BJ (cell line): ENCODE measurements around the gene RAN. TPM values are rescaled to one million over a fixed set of nuclear protein-coding genes. Genes with fewer than 3 reads are reported as not detected.
A peak's percentile ranks its signal among the peaks of the same experiment; 100 is the strongest.

Source experiments
- CTCF ChIA-PET: fragments of 350-600 bp; formaldehyde crosslinking; extraction: SDS; loops from one replicate; lab custom pipeline; 2021; ENCODE audit warnings: antibody characterized with exemption, inconsistent platforms; lab: Yijun Ruan, JAX
- POLR2A ChIA-PET: fragments of 300-600 bp; sonication (Branson Sonifier 250); formaldehyde crosslinking; extraction: SDS; loops from one replicate; lab custom pipeline; 2021; ENCODE audit warnings: antibody characterized with exemption; lab: Charles Lee
- DNase-seq: peaks from one replicate; pipeline ENCODE4 v3.0.0-alpha.2; 2011; ENCODE audit warnings: low read depth
- H3K27me3 ChIP-seq: 2 replicates; pipeline ENCODE4 v1.6.0; 2011; ENCODE audit warnings: low read length; ENCODE audit not compliant: control insufficient read depth, insufficient read depth
- H3K36me3 ChIP-seq: 2 replicates; pipeline ENCODE4 v1.5.1; 2011; ENCODE audit warnings: low read length; ENCODE audit not compliant: control insufficient read depth, insufficient read depth
- H3K4me3 ChIP-seq: 2 replicates; pipeline ENCODE4 v1.5.1; 2011; ENCODE audit warnings: low read depth, mild to moderate bottlenecking, control low read depth, low read length
- CTCF ChIP-seq: IDR thresholded peaks from 2 replicates; pipeline ENCODE4 v1.5.1; 2011; ENCODE audit warnings: low read depth, mild to moderate bottlenecking, control low read depth, inconsistent platforms, low read length, moderate library complexity; ENCODE audit not compliant: insufficient read depth
- polyA plus RNA-seq: library from polyadenylated mRNA; depleted of rRNA; stranded (reverse); fragments of >200 nt; gene quantifications from 2 replicates; pipeline ENCODE4 v1.2.3, GENCODE V29; 2011; rRNA removed
- small RNA-seq: library from RNA; depleted of rRNA; stranded (forward); fragments of <200 nt; gene quantifications from one replicate; pipeline ENCODE3, GENCODE V24; 2012; ENCODE audit warnings: low replicate concordance, low read depth; ENCODE audit not compliant: insufficient read length

The RAN gene
- polyA plus RNA-seq, 1 experiment, result 1,011 TPM

- Histone ChIP-seq H3K36me3 (no peaks in the 10 kb centered on the region), H3K27me3 (no peaks in the 10 kb centered on the region), H3K4me3 (no peak overlapping the region)
- TF ChIP-seq CTCF, result no peak
- CTCF ChIA-PET, result interaction anchor here (1.0 to 1.2 kb wide), 3 partner anchors 184 to 908 kb away, joined by 3 read pairs; no protein-coding TSS in a partner anchor
- POLR2A ChIA-PET, result interaction anchor here (0.6 to 1.5 kb wide), 2 partner anchors 9 to 12 kb away, joined by 8 to 9 read pairs; no protein-coding TSS in a partner anchor
- DNase-seq, result peak; percentile 87
These were observed 49.0 kb downstream of the RAN start for GRCh38 chr12:130920723-130921381.

GRCh38 chr12:130922511-130922953 is 50.7 kb downstream of the RAN start:
- ChIA-PET POLR2A (no interaction called here), CTCF (no interaction called here)
- Histone ChIP-seq H3K36me3 (no peaks in the 10 kb centered on the region), H3K4me3 (no peak overlapping the region), H3K27me3 (no peaks in the 10 kb centered on the region)
- no peak for DNase-seq
- no peak for TF ChIP-seq CTCF

- TF ChIP-seq CTCF, result no peak
- CTCF ChIA-PET, result interaction anchor here (1.0 kb wide), 1 partner anchor 9 kb away, joined by 3 read pairs; no protein-coding TSS in a partner anchor
- POLR2A ChIA-PET, result interaction anchor here (0.6 kb wide), 1 partner anchor 60 kb away, joined by 5 read pairs; no protein-coding TSS in a partner anchor
- Histone ChIP-seq H3K4me3 (no peak overlapping the region), H3K36me3 (no peaks in the 10 kb centered on the region), H3K27me3 (no peaks in the 10 kb centered on the region)
- DNase-seq, result no peak
These were observed 53.2 kb downstream of the RAN start for GRCh38 chr12:130924966-130925665.

- CTCF ChIA-PET, result interaction anchor here (1.0 kb wide), 1 partner anchor 10 kb away, joined by 3 read pairs; no protein-coding TSS in a partner anchor
- DNase-seq, result no peak
These were observed 53.8 kb downstream of the RAN start for GRCh38 chr12:130925666-130926015.

More at GRCh38 chr12:130925666-130926015, 53.8 kb downstream of the RAN start:
- no peak for TF ChIP-seq CTCF
- POLR2A ChIA-PET, result interaction anchor here (0.6 kb wide), 1 partner anchor 29 kb away, joined by 3 read pairs; no protein-coding TSS in a partner anchor
- no peaks in the 10 kb centered on the region for H3K27me3 ChIP-seq
- H3K36me3 ChIP-seq, result no peaks in the 10 kb centered on the region
- H3K4me3 ChIP-seq, result no peak overlapping the region

Small RNAs within 50 kb of the gene (small RNA-seq; reads per million reads assigned to genes)
- gene RF00019 (not detected), gene RNU6-1077P (not detected)

Other genes with a start within 250 kb of the RAN start
- 0.05 TPM in 1 of 2 replicates, not detected in the other for gene RIMBP2, start 155.8 kb upstream of the RAN start, polyA plus RNA-seq
- 26.0 and 43.1 TPM in 2 replicates for gene STX2, start 32.8 kb upstream of the RAN start, polyA plus RNA-seq
- gene ADGRD1, start 81.8 kb downstream of the RAN start, polyA plus RNA-seq, result 40.1 and 68.5 TPM in 2 replicates